ENCODE data around the gene NPW. TPM values are rescaled to one million over a fixed set of nuclear protein-coding genes. Genes with fewer than 3 reads are reported as not detected.

NPW gene
- total and polyA plus RNA-seq, 9 of the 15 experiments (the other 6 are each of a cell fraction or from before 2014, with no cell fraction given) = 0.14 to 4.0 (median 2.6) TPM; not detected in 4

- TF ChIP-seq ZNF224 (CRISPR knock-in tag; IDR thresholded peaks at IDR 0.05) (no peak), RNF219 (CRISPR knock-in tag; IDR thresholded peaks at IDR 0.05) (no peak), ZNF184 (CRISPR knock-in tag; IDR thresholded peaks at IDR 0.05) (no peak), RAD51 (IDR thresholded peaks at IDR 0.05; ENCODE audit: borderline replicate concordance, low read depth) (no peak), MAZ (CRISPR knock-in tag; conservative IDR thresholded peaks at IDR 0.05 in 1 of 2, IDR thresholded peaks at IDR 0.05 in 1 of 2) (peak in 1 of 2 experiments; percentile 38; a peak in 1 of 4 replicates), ARID2 (IDR thresholded peaks at IDR 0.05) (no peak), ELK1 (CRISPR knock-in tag; IDR thresholded peaks at IDR 0.05) (no peak), ATF4 (CRISPR knock-in tag; IDR thresholded peaks at IDR 0.05) (no peak), POLR2G (IDR thresholded peaks at IDR 0.05; ENCODE audit: low read depth, low read length) (peak; percentile 20; the same call in 1 of the 2 replicates), TRIM28 (IDR thresholded peaks at IDR 0.05) (no peak), ZNF140 (CRISPR knock-in tag; IDR thresholded peaks at IDR 0.05) (no peak), NR0B1 (IDR thresholded peaks at IDR 0.05; ENCODE audit: partially characterized antibody) (no peak), NRF1 (conservative IDR thresholded peaks at IDR 0.05 in 1 of 2, IDR thresholded peaks at IDR 0.05 in 1 of 2) (no peak), HLTF (IDR thresholded peaks at IDR 0.05) (no peak), DPF2 (IDR thresholded peaks at IDR 0.05) (peak; percentile 35; the same call in 1 of the 2 replicates), TEAD2 (tag; IDR thresholded peaks at IDR 0.05) (no peak), PRDM10 (IDR thresholded peaks at IDR 0.05; ENCODE audit: partially characterized antibody) (peak; percentile 88)
Measured at GRCh38 chr16:1990351-1991134, 29.0 kb upstream of the NPW start (continued).

Data from K562 (cell line).